Ascending aorta (tissue), 2 donors: ENCODE results near the gene NR2F1. TPM values are rescaled to one million over a fixed set of nuclear protein-coding genes. Genes with fewer than 3 reads are reported as not detected.

Experiments used
- DNase-seq, 2 donors: peaks; one replicate each; pipeline ENCODE4 v3.0.0-alpha.2; 2019; ENCODE audit warnings: low spot score in 2 of 2
- H3K27ac ChIP-seq, 2 donors: fragments of 200-600 bp; sonication (generic); one replicate each; pipeline ENCODE4 v1.5.1; 2016 to 2017; ENCODE audit warnings: mild to moderate bottlenecking in 1 of 2
- H3K27me3 ChIP-seq: fragments of 200-600 bp; sonication (generic); one replicate; pipeline ENCODE4 v1.5.1; 2017
- H3K36me3 ChIP-seq, 2 donors: fragments of 200-600 bp; sonication (generic); one replicate each; pipeline ENCODE4 v1.5.1; 2016
- H3K4me1 ChIP-seq, 2 donors: fragments of 200-600 bp; sonication (generic); one replicate each; pipeline ENCODE4 v1.5.1; 2016 to 2017; ENCODE audit warnings: mild to moderate bottlenecking in 1 of 2
- H3K4me3 ChIP-seq, 2 donors: fragments of 200-600 bp; sonication (generic); one replicate each; pipeline ENCODE4 v1.5.1; 2016 to 2017; ENCODE audit warnings: mild to moderate bottlenecking in 1 of 2
- H3K9me3 ChIP-seq, 2 donors: fragments of 200-600 bp; sonication (generic); one replicate each; pipeline ENCODE4 v1.5.1; 2016
- CTCF ChIP-seq, 3 experiments: fragments of 200-600 bp in 2 of 3; fragments of 450-650 bp in 1 of 3; sonication (generic) in 2 of 3; IDR thresholded peaks; one replicate each; pipeline ENCODE4 v1.5.1; 2016 to 2019; ENCODE audit warnings: antibody characterized with exemption in 3 of 3, mild to moderate bottlenecking in 1 of 3, moderate library complexity in 1 of 3
- intact Hi-C: fragments of 100-400 bp; cut with DNase I; formaldehyde crosslinking; loops from one replicate; pipeline ENCODE4 v1.15.1; 2023
- total RNA-seq: library from RNA; depleted of rRNA; stranded (reverse); fragments of >200 nt; gene quantifications from one replicate; pipeline ENCODE4 v1.1.0, GENCODE V29; 2016

NR2F1 gene
- total RNA-seq, 1 donor from 2014 or later: 8.0 TPM

GRCh38 chr5:93587597-93588351, 4.8 kb downstream of the NR2F1 start:
- no peaks in the 10 kb centered on the region for H3K9me3 ChIP-seq
- TF ChIP-seq CTCF (IDR thresholded peaks at IDR 0.05): no peak
- intact Hi-C loops: no loop called here
- H3K27me3 ChIP-seq: peaks cover 6% of the 10 kb centered on the region
- no peak overlapping the region for H3K27ac ChIP-seq
- H3K4me3 ChIP-seq: no peak overlapping the region
- no peaks in the 10 kb centered on the region for H3K36me3 ChIP-seq
- DNase-seq: no peak
- peaks cover 0 to 11% of the 10 kb centered on the region in 2 donors for H3K4me1 ChIP-seq

- Histone ChIP-seq H3K4me3 (peak overlapping the region in 1 of 2 donors; percentile 10), H3K4me1 (peaks cover 0 to 6% of the 10 kb centered on the region in 2 donors), H3K36me3 (no peaks in the 10 kb centered on the region), H3K9me3 (no peaks in the 10 kb centered on the region), H3K27ac (no peak overlapping the region), H3K27me3 (peaks cover 6% of the 10 kb centered on the region)
- no peak for DNase-seq
- no peak for TF ChIP-seq CTCF (IDR thresholded peaks at IDR 0.05)
- intact Hi-C loops: no loop called here
These were observed 5.5 kb downstream of the NR2F1 start for GRCh38 chr5:93588352-93589151.

- DNase-seq: no peak
- peak overlapping the region in 1 of 2 donors; percentile 10 for H3K4me3 ChIP-seq
- H3K27me3 ChIP-seq: peaks cover 6% of the 10 kb centered on the region
- no peak overlapping the region for H3K27ac ChIP-seq
- H3K4me1 ChIP-seq: peaks cover 0 to 3% of the 10 kb centered on the region in 2 donors
- H3K36me3 ChIP-seq: no peaks in the 10 kb centered on the region
- intact Hi-C loops: no loop called here
- no peaks in the 10 kb centered on the region for H3K9me3 ChIP-seq
- no peak for TF ChIP-seq CTCF (IDR thresholded peaks at IDR 0.05)
These were observed 6.3 kb downstream of the NR2F1 start for GRCh38 chr5:93589152-93589828.

GRCh38 chr5:93589829-93590215, 6.8 kb downstream of the NR2F1 start:
- H3K4me1 ChIP-seq: peaks cover 0 to 3% of the 10 kb centered on the region in 2 donors
- H3K27me3 ChIP-seq: peaks cover 6% of the 10 kb centered on the region
- no peak overlapping the region for H3K4me3 ChIP-seq
- no peak for TF ChIP-seq CTCF (IDR thresholded peaks at IDR 0.05)
- no peaks in the 10 kb centered on the region for H3K9me3 ChIP-seq
- DNase-seq: no peak
- no peak overlapping the region for H3K27ac ChIP-seq
- H3K36me3 ChIP-seq: no peaks in the 10 kb centered on the region
- intact Hi-C loops: no loop called here

GRCh38 chr5:93590493-93590892, 7.5 kb downstream of the NR2F1 start:
- Histone ChIP-seq H3K36me3 (no peaks in the 10 kb centered on the region), H3K4me1 (no peaks in the 10 kb centered on the region), H3K4me3 (no peak overlapping the region), H3K27me3 (peaks cover 6% of the 10 kb centered on the region), H3K9me3 (no peaks in the 10 kb centered on the region), H3K27ac (no peak overlapping the region)
- no peak for DNase-seq
- TF ChIP-seq CTCF (IDR thresholded peaks at IDR 0.05): no peak
- intact Hi-C loops: no loop called here
